ENCODE measurements around the gene TIAM1. TPM values are rescaled to one million over a fixed set of nuclear protein-coding genes. Genes with fewer than 3 reads are reported as not detected.

The TIAM1 gene
- total RNA-seq, 4 donors from 2014 or later, result 2.6 to 11.0 (median 6.9) TPM

- Histone ChIP-seq H3K4me3 (no peak overlapping the region), H3K4me1 (peaks cover 0 to 4% (median 0%) of the 10 kb centered on the region in 3 donors), H3K9me3 (no peaks in the 10 kb centered on the region), H3K27me3 (peaks cover 13% of the 10 kb centered on the region), H3K27ac (no peak overlapping the region), H3K36me3 (no peaks in the 10 kb centered on the region)
- no peak for ATAC-seq
- 53 to 67% methylated on average over 16 to 21 of the region's 34 CpGs for WGBS, 2 donors (ENCODE audit: low coverage in 1 of 2)
- no peak for TF ChIP-seq POLR2AphosphoS5 (IDR thresholded peaks at IDR 0.05)
- no peak for TF ChIP-seq POLR2A (IDR thresholded peaks at IDR 0.05)
- no peak for TF ChIP-seq CTCF (IDR thresholded peaks at IDR 0.05)
- no peak for TF ChIP-seq EP300 (IDR thresholded peaks at IDR 0.05)
Observed at GRCh38 chr21:31087639-31088473, 256.2 kb downstream of the TIAM1 start.

- 70 to 74% methylated on average over 6 of the region's 6 CpGs for WGBS, 2 donors (ENCODE audit: low coverage in 1 of 2)
- Histone ChIP-seq H3K4me3 (no peak overlapping the region), H3K9me3 (no peaks in the 10 kb centered on the region), H3K36me3 (no peaks in the 10 kb centered on the region), H3K27me3 (peaks cover 18% of the 10 kb centered on the region), H3K27ac (no peak overlapping the region), H3K4me1 (peaks cover 0 to 4% (median 0%) of the 10 kb centered on the region in 3 donors)
- no peak for ATAC-seq
- TF ChIP-seq POLR2AphosphoS5 (IDR thresholded peaks at IDR 0.05), result no peak
- TF ChIP-seq CTCF (IDR thresholded peaks at IDR 0.05), result no peak
- no peak for TF ChIP-seq EP300 (IDR thresholded peaks at IDR 0.05)
- no peak for TF ChIP-seq POLR2A (IDR thresholded peaks at IDR 0.05)
Observed at GRCh38 chr21:31084689-31085088, 259.4 kb downstream of the TIAM1 start.

- TF ChIP-seq CTCF (IDR thresholded peaks at IDR 0.05) (no peak), POLR2AphosphoS5 (IDR thresholded peaks at IDR 0.05) (no peak), EP300 (IDR thresholded peaks at IDR 0.05) (no peak), POLR2A (IDR thresholded peaks at IDR 0.05) (no peak)
- Histone ChIP-seq H3K4me1 (no peaks in the 10 kb centered on the region), H3K4me3 (no peak overlapping the region), H3K27me3 (peaks cover 12% of the 10 kb centered on the region), H3K27ac (no peak overlapping the region), H3K9me3 (no peaks in the 10 kb centered on the region), H3K36me3 (no peaks in the 10 kb centered on the region)
- ATAC-seq, result no peak
- WGBS, 2 donors (ENCODE audit: low coverage in 1 of 2), result 66 to 67% methylated on average over 4 of the region's 4 CpGs
Observed at GRCh38 chr21:31078796-31079195, 265.3 kb downstream of the TIAM1 start.

GRCh38 chr21:31078216-31078615 is 265.8 kb downstream of the TIAM1 start:
- Histone ChIP-seq H3K9me3 (no peaks in the 10 kb centered on the region), H3K36me3 (no peaks in the 10 kb centered on the region), H3K4me1 (no peaks in the 10 kb centered on the region), H3K27me3 (peaks cover 12% of the 10 kb centered on the region), H3K4me3 (no peak overlapping the region), H3K27ac (no peak overlapping the region)
- TF ChIP-seq CTCF (IDR thresholded peaks at IDR 0.05) (no peak), EP300 (IDR thresholded peaks at IDR 0.05) (no peak), POLR2A (IDR thresholded peaks at IDR 0.05) (no peak), POLR2AphosphoS5 (IDR thresholded peaks at IDR 0.05) (no peak)
- WGBS, 2 donors (ENCODE audit: low coverage in 1 of 2), result 87 to 90% methylated on average over 4 of the region's 4 CpGs
- ATAC-seq, result no peak

GRCh38 chr21:31075848-31076247 is 268.2 kb downstream of the TIAM1 start:
- Histone ChIP-seq H3K27ac (no peak overlapping the region), H3K36me3 (no peaks in the 10 kb centered on the region), H3K4me3 (no peak overlapping the region), H3K9me3 (no peaks in the 10 kb centered on the region), H3K27me3 (peaks cover 13% of the 10 kb centered on the region), H3K4me1 (no peaks in the 10 kb centered on the region)
- TF ChIP-seq POLR2A (IDR thresholded peaks at IDR 0.05), result no peak
- no peak for TF ChIP-seq POLR2AphosphoS5 (IDR thresholded peaks at IDR 0.05)
- TF ChIP-seq CTCF (IDR thresholded peaks at IDR 0.05), result no peak
- TF ChIP-seq EP300 (IDR thresholded peaks at IDR 0.05), result no peak
- no peak for ATAC-seq
- 80 to 82% methylated on average over 4 to 6 of the region's 6 CpGs for WGBS, 2 donors (ENCODE audit: low coverage in 1 of 2)

Measured in gastroesophageal sphincter (tissue), 4 donors.